GM18951 (cell line): ENCODE results near the gene DCDC1.

Experiments used
- POLR2A ChIP-seq: IDR thresholded peaks from 4 replicates; pipeline ENCODE4 v1.6.1; 2011; ENCODE audit warnings: mild to moderate bottlenecking; ENCODE audit not compliant: insufficient read length, insufficient read depth; ENCODE audit errors: extremely low read depth
- in situ Hi-C: fragments of 300-500 bp; cut with MboI; formaldehyde crosslinking; loops from one replicate; pipeline ENCODE4 v1.12.0; 2022; ENCODE audit warnings: low sequenced_read_pairs, mixed read lengths, inconsistent platforms; ENCODE audit not compliant: unreplicated experiment

Gene DCDC1

DNA sequence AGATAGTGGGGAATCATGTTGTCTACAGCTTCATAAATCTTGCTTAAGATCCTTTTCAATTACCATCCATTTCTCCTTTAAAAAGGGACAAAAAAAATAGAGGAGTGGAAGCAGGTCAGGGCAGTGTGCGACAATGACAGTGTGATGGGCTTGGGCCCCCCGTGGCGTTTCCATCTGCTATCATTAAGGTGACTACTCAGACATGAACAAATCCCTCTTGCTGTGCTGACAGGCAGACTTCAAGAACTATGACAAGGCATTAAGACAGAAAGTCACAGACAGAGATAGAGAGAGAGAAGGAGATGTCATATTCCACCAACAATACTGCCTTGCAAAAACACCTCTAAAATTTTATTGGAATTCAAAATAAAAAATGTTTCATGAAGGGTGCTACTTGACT lies 263.2 kb downstream of the DCDC1 start:
- no peak for TF ChIP-seq POLR2A
- in situ Hi-C loops: loop anchor here (25.0 kb wide), 1 partner anchor 731 kb away; no protein-coding TSS in a partner anchor

GRCh38 chr11:31102875-31103274 lies 266.7 kb downstream of the DCDC1 start:
- in situ Hi-C loops: loop anchor here (25.0 kb wide), 1 partner anchor 734 kb away; no protein-coding TSS in a partner anchor

GRCh38 chr11:31102316-31102715 lies 267.2 kb downstream of the DCDC1 start:
- in situ Hi-C loops: loop anchor here (25.0 kb wide), 1 partner anchor 735 kb away; no protein-coding TSS in a partner anchor
- no peak for TF ChIP-seq POLR2A

More at GRCh38 chr11:31102875-31103274, 266.7 kb downstream of the DCDC1 start:
- TF ChIP-seq POLR2A: no peak

GRCh38 chr11:31096191-31096805 lies 273.2 kb downstream of the DCDC1 start:
- in situ Hi-C loops: no loop called here
- no peak for TF ChIP-seq POLR2A

- no peak for TF ChIP-seq POLR2A
- in situ Hi-C loops: no loop called here
Measured at GRCh38 chr11:31092638-31093037, 276.9 kb downstream of the DCDC1 start.

DNA sequence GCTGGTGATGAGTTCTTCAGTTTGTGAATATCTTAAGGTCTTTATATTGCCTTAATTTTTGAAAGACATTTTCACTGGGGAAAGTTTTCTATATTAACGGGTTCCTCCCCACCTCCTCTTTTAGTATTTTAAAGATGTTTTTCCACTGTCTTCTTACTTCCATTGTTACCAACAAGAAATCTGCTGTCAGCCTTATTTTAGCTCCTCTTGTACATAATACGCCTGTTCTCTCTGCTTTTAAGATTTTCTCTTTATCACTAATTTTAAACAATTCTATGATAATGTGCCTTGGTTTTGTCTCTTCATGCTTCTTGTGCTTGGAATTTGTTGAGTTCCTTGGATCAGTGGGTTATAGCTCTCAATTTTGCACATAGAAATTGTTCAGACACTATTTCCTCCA lies 280.4 kb downstream of the DCDC1 start:
- in situ Hi-C loops: no loop called here
- TF ChIP-seq POLR2A: no peak

GRCh38 chr11:31069447-31070205 lies 299.9 kb downstream of the DCDC1 start:
- in situ Hi-C loops: no loop called here
- no peak for TF ChIP-seq POLR2A

DNA sequence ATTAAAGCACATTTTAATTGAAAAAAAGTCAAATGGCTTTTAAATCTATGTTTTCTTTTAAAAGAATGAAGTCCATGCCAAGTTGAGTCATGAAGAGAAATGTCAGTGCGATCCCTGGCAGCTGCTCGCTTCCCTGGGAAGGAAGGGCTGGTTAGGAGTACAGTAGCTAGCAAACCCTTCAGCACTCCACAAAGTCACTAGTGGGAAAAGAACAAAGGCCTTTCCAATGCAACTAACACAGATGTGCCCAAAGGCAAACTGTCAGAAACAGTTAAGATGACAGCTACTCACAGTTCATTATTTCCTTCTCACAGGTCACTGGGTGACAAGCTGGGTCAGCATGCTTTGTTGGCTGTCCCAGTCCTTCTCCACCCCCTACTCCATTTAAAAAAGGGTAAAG lies 308.7 kb downstream of the DCDC1 start:
- no peak for TF ChIP-seq POLR2A
- in situ Hi-C loops: no loop called here

GRCh38 chr11:31059529-31059928 lies 310.0 kb downstream of the DCDC1 start:
- no peak for TF ChIP-seq POLR2A
- in situ Hi-C loops: no loop called here

- in situ Hi-C loops: no loop called here
- TF ChIP-seq POLR2A: no peak
Measured at GRCh38 chr11:31050061-31050765, 319.3 kb downstream of the DCDC1 start.

GRCh38 chr11:31045335-31045734 lies 324.2 kb downstream of the DCDC1 start:
- in situ Hi-C loops: no loop called here
- TF ChIP-seq POLR2A: no peak

- TF ChIP-seq POLR2A: no peak
- in situ Hi-C loops: no loop called here
Measured at GRCh38 chr11:31030138-31030792, 339.3 kb downstream of the DCDC1 start.

GRCh38 chr11:31026315-31026714 lies 343.2 kb downstream of the DCDC1 start:
- no peak for TF ChIP-seq POLR2A
- in situ Hi-C loops: no loop called here
